ENCODE measurements around the gene PADI1. TPM values are rescaled to one million over a fixed set of nuclear protein-coding genes. Genes with fewer than 3 reads are reported as not detected.

Gene PADI1
- total and polyA plus RNA-seq, 4 donors: 4.9 TPM; not detected in 3

DNA sequence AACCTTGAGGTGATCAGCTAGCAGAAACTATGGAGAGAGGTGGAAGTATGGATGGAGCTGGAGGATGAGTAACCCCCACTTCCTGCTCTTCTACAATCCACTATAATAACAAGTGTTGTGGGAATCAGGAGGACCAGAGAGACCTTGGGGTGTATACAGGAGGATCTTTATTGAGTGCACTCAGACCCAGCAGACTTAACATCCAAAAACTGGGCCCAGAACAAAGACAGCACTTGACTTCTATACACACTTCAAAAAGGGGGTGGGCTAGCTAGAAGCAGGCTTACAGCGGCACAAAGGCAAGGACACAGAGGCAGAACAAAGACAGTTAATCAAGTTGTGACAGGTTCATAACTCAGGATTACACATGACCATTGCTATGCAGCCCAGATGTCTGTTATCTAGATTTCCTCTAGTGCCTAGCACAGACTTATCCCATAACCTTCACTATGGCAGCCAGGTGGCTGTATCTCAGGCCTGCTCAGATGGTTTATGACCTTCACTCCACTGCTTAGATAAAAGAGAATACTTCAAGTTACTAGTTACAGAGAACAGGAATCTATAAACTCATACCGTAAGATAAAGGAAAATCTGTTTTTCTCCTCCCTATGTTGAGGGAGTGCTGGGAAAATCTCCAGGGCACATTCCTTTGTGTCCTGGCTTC is 49.5 kb upstream of the PADI1 start:
- Histone ChIP-seq H3K9me3 (ENCODE audit: control insufficient read depth in 4 of 4, low read length in 3 of 4) (peaks cover 3 to 20% (median 6%) of the 10 kb centered on the region in 4 donors), H3K27ac (ENCODE audit: low read depth in 1 of 2, low read length in 2 of 2) (no peak overlapping the region), H3K9ac (ENCODE audit: low read depth in 1 of 2, low read length in 2 of 2) (no peak overlapping the region), H3K27me3 (ENCODE audit: control insufficient read depth in 4 of 4, insufficient read depth in 4 of 4, low read length in 3 of 4) (peaks cover 0 to 8% (median 0%) of the 10 kb centered on the region in 4 donors), H3K4me3 (ENCODE audit: low read depth in 1 of 3, low read length in 3 of 3) (no peak overlapping the region), H3K36me3 (ENCODE audit: control insufficient read depth in 4 of 4, insufficient read depth in 3 of 4, low read depth in 1 of 4, low read length in 3 of 4) (no peaks in the 10 kb centered on the region), H3K4me1 (ENCODE audit: control insufficient read depth in 4 of 4, insufficient read depth in 4 of 4, low read length in 3 of 4) (no peaks in the 10 kb centered on the region)
- 40% methylated on average over 2 of the region's 2 CpGs for WGBS
- DNase-seq (ENCODE audit: low spot score): no peak
- TF ChIP-seq RXRA (IDR thresholded peaks at IDR 0.05) (no peak), FOXA1 (IDR thresholded peaks at IDR 0.05) (no peak), JUND (IDR thresholded peaks at IDR 0.05) (no peak), NR2F2 (IDR thresholded peaks at IDR 0.05) (no peak), RAD21 (IDR thresholded peaks at IDR 0.05) (no peak), GABPA (IDR thresholded peaks at IDR 0.05 in 1 of 2, conservative IDR thresholded peaks at IDR 0.05 in 1 of 2) (no peak), EGR1 (IDR thresholded peaks at IDR 0.05; ENCODE audit: low read depth in 2 of 2) (no peak), SP1 (IDR thresholded peaks at IDR 0.05) (no peak), HNF4A (conservative IDR thresholded peaks at IDR 0.05) (no peak), HNF4G (IDR thresholded peaks at IDR 0.05) (no peak)
- TF ChIP-seq, protein P1, sequence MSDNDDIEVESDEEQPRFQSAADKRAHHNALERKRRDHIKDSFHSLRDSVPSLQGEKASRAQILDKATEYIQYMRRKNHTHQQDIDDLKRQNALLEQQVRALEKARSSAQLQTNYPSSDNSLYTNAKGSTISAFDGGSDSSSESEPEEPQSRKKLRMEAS (IDR thresholded peaks at IDR 0.05): no peak
- TF ChIP-seq, protein P2, sequence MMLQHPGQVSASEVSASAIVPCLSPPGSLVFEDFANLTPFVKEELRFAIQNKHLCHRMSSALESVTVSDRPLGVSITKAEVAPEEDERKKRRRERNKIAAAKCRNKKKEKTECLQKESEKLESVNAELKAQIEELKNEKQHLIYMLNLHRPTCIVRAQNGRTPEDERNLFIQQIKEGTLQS (IDR thresholded peaks at IDR 0.05): no peak
- TF ChIP-seq, protein P3, sequence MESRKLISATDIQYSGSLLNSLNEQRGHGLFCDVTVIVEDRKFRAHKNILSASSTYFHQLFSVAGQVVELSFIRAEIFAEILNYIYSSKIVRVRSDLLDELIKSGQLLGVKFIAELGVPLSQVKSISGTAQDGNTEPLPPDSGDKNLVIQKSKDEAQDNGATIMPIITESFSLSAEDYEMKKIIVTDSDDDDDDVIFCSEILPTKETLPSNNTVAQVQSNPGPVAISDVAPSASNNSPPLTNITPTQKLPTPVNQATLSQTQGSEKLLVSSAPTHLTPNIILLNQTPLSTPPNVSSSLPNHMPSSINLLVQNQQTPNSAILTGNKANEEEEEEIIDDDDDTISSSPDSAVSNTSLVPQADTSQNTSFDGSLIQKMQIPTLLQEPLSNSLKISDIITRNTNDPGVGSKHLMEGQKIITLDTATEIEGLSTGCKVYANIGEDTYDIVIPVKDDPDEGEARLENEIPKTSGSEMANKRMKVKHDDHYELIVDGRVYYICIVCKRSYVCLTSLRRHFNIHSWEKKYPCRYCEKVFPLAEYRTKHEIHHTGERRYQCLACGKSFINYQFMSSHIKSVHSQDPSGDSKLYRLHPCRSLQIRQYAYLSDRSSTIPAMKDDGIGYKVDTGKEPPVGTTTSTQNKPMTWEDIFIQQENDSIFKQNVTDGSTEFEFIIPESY (IDR thresholded peaks at IDR 0.05): no peak
- TF ChIP-seq, protein P4, sequence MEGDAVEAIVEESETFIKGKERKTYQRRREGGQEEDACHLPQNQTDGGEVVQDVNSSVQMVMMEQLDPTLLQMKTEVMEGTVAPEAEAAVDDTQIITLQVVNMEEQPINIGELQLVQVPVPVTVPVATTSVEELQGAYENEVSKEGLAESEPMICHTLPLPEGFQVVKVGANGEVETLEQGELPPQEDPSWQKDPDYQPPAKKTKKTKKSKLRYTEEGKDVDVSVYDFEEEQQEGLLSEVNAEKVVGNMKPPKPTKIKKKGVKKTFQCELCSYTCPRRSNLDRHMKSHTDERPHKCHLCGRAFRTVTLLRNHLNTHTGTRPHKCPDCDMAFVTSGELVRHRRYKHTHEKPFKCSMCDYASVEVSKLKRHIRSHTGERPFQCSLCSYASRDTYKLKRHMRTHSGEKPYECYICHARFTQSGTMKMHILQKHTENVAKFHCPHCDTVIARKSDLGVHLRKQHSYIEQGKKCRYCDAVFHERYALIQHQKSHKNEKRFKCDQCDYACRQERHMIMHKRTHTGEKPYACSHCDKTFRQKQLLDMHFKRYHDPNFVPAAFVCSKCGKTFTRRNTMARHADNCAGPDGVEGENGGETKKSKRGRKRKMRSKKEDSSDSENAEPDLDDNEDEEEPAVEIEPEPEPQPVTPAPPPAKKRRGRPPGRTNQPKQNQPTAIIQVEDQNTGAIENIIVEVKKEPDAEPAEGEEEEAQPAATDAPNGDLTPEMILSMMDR (IDR thresholded peaks at IDR 0.05; ENCODE audit: low read depth, low read length, missing input control): no peak
- TF ChIP-seq, protein P5, sequence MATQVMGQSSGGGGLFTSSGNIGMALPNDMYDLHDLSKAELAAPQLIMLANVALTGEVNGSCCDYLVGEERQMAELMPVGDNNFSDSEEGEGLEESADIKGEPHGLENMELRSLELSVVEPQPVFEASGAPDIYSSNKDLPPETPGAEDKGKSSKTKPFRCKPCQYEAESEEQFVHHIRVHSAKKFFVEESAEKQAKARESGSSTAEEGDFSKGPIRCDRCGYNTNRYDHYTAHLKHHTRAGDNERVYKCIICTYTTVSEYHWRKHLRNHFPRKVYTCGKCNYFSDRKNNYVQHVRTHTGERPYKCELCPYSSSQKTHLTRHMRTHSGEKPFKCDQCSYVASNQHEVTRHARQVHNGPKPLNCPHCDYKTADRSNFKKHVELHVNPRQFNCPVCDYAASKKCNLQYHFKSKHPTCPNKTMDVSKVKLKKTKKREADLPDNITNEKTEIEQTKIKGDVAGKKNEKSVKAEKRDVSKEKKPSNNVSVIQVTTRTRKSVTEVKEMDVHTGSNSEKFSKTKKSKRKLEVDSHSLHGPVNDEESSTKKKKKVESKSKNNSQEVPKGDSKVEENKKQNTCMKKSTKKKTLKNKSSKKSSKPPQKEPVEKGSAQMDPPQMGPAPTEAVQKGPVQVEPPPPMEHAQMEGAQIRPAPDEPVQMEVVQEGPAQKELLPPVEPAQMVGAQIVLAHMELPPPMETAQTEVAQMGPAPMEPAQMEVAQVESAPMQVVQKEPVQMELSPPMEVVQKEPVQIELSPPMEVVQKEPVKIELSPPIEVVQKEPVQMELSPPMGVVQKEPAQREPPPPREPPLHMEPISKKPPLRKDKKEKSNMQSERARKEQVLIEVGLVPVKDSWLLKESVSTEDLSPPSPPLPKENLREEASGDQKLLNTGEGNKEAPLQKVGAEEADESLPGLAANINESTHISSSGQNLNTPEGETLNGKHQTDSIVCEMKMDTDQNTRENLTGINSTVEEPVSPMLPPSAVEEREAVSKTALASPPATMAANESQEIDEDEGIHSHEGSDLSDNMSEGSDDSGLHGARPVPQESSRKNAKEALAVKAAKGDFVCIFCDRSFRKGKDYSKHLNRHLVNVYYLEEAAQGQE (IDR thresholded peaks at IDR 0.05): no peak

All from liver (tissue), 9 donors.